ENCODE results near the gene UPF1. TPM values are rescaled to one million over a fixed set of nuclear protein-coding genes. Genes with fewer than 3 reads are reported as not detected.
A peak's percentile ranks its signal among the peaks of the same experiment; 100 is the strongest.
"Not testable (repeated sequence)": the region's sequence is repeated elsewhere in the genome, so short reads cannot be mapped to it uniquely, and the experiment has no call there.

Gene UPF1
- polyA plus RNA-seq, 3 donors, result 2.6 to 43.7 (median 3.2) TPM

DNA sequence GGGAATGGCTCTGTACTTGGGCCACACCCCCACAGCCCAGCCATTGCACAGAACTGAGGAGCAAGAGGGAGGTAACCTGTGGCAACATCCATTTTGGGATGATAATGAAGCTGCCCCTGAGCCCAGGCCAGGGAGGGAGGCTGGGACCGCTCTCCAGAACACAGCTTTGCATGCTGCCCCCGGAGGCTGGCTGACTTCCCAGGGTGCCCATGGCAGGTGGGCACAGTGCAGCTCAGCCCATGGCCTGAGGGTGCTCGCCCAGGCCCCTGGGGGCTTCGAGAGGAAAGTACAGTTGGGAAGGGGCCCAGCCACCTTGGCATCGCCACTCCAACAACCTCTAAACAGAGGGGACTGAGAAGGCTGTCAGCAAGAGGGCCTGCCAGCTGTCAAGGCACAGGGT is 81.7 kb downstream of the UPF1 start:
- Mint-ChIP-seq H3K4me1 (peaks cover 12% of the 10 kb centered on the region), H3K36me3 (peaks cover 28 to 88% of the 10 kb centered on the region in 2 donors), H3K9me3 (peaks cover 0 to 2% (median 0%) of the 10 kb centered on the region in 7 donors), H3K27ac (peak overlapping the region in 2 of 7 donors; percentile 15 to 75), H3K4me3 (no peak overlapping the region), H3K27me3 (ENCODE audit: low read depth in 3 of 3) (peaks cover 0 to 2% (median 0%) of the 10 kb centered on the region in 3 donors)
- H3K4me3 ChIP-seq (replicated peaks in 1 of 3; ENCODE audit: low read depth in 2 of 3, low read length in 3 of 3), result no peak overlapping the region
- H2AFZ ChIP-seq (ENCODE audit: insufficient read depth, low read depth, low read length, poor library complexity, severe bottlenecking), result no peak overlapping the region
- DNase-seq, result no peak
- no peak overlapping the region for H3K4me2 ChIP-seq (replicated peaks; ENCODE audit: extremely low read depth, low read length, poor library complexity, severe bottlenecking)
- no peak overlapping the region for H3K9ac ChIP-seq (ENCODE audit: insufficient read depth, low read length, poor library complexity, severe bottlenecking)
- H4K20me1 ChIP-seq (ENCODE audit: insufficient read depth, low read length), result peaks cover 62% of the 10 kb centered on the region
- TF ChIP-seq, protein P1, sequence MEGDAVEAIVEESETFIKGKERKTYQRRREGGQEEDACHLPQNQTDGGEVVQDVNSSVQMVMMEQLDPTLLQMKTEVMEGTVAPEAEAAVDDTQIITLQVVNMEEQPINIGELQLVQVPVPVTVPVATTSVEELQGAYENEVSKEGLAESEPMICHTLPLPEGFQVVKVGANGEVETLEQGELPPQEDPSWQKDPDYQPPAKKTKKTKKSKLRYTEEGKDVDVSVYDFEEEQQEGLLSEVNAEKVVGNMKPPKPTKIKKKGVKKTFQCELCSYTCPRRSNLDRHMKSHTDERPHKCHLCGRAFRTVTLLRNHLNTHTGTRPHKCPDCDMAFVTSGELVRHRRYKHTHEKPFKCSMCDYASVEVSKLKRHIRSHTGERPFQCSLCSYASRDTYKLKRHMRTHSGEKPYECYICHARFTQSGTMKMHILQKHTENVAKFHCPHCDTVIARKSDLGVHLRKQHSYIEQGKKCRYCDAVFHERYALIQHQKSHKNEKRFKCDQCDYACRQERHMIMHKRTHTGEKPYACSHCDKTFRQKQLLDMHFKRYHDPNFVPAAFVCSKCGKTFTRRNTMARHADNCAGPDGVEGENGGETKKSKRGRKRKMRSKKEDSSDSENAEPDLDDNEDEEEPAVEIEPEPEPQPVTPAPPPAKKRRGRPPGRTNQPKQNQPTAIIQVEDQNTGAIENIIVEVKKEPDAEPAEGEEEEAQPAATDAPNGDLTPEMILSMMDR (IDR thresholded peaks at IDR 0.05), result no peak
- H3K79me2 ChIP-seq (ENCODE audit: insufficient read depth, low read length), result peaks cover 74% of the 10 kb centered on the region
- H3K9me3 ChIP-seq (replicated peaks in 1 of 2; ENCODE audit: control insufficient read depth in 1 of 2, insufficient read depth in 1 of 2, low read length in 2 of 2), result no peaks in the 10 kb centered on the region
- H3K27ac ChIP-seq (ENCODE audit: low read depth in 1 of 2, low read length in 2 of 2), result no peak overlapping the region
- H3K27me3 ChIP-seq (ENCODE audit: control insufficient read depth in 2 of 2, insufficient read depth in 2 of 2, low read length in 2 of 2), result no peaks in the 10 kb centered on the region
- intact Hi-C loops (cut with micrococcal nuclease), result no loop called here
- peaks cover 8 to 13% of the 10 kb centered on the region in 2 donors for H3K4me1 ChIP-seq (ENCODE audit: control insufficient read depth in 1 of 2, insufficient read depth in 2 of 2, low read length in 2 of 2)
- WGBS (ENCODE audit: insufficient coverage), result 100% methylated on average over 5 of the region's 5 CpGs
- H3K36me3 ChIP-seq (replicated peaks in 1 of 2; ENCODE audit: control insufficient read depth in 1 of 2, insufficient read depth in 2 of 2, low read length in 2 of 2), result peaks cover 52 to 69% of the 10 kb centered on the region in 2 donors

DNA sequence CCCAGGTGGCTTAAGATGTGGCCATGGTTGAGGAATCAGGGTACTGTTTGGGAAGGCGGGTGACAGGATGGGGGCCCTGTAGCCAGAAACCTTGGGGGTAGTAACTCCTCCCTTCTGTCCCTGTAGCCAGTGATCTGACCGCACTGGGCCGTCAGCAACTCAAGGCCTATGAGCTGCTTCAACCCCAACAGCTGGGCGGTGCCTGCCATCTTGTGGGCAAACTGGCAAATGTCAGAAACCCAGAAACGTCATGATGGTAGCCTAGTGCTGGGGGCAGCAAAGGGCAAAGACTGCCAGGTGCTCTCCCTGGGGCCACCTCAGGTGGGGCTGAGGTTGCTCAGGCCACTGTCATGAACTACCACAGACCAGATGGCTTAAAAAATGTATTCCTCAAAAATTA is 83.9 kb downstream of the UPF1 start:
- Histone ChIP-seq H3K27ac (ENCODE audit: low read depth in 1 of 2, low read length in 2 of 2) (peak overlapping the region in 1 of 2 donors; percentile 56), H3K4me3 (replicated peaks in 1 of 3; ENCODE audit: low read depth in 2 of 3, low read length in 3 of 3) (no peak overlapping the region), H3K27me3 (ENCODE audit: control insufficient read depth in 2 of 2, insufficient read depth in 2 of 2, low read length in 2 of 2) (no peaks in the 10 kb centered on the region), H3K36me3 (replicated peaks in 1 of 2; ENCODE audit: control insufficient read depth in 1 of 2, insufficient read depth in 2 of 2, low read length in 2 of 2) (peaks cover 34 to 49% of the 10 kb centered on the region in 2 donors), H3K4me2 (replicated peaks; ENCODE audit: extremely low read depth, low read length, poor library complexity, severe bottlenecking) (no peak overlapping the region), H4K20me1 (ENCODE audit: insufficient read depth, low read length) (peaks cover 55% of the 10 kb centered on the region), H3K79me2 (ENCODE audit: insufficient read depth, low read length) (peaks cover 90% of the 10 kb centered on the region), H2AFZ (ENCODE audit: insufficient read depth, low read depth, low read length, poor library complexity, severe bottlenecking) (no peak overlapping the region), H3K9me3 (replicated peaks in 1 of 2; ENCODE audit: control insufficient read depth in 1 of 2, insufficient read depth in 1 of 2, low read length in 2 of 2) (no peaks in the 10 kb centered on the region), H3K4me1 (ENCODE audit: control insufficient read depth in 1 of 2, insufficient read depth in 2 of 2, low read length in 2 of 2) (peaks cover 21 to 24% of the 10 kb centered on the region in 2 donors), H3K9ac (ENCODE audit: insufficient read depth, low read length, poor library complexity, severe bottlenecking) (no peak overlapping the region)
- intact Hi-C loops (cut with micrococcal nuclease), result loop anchor here in 1 of 2 donors (5.0 kb wide), 2 partner anchors 393 to 1498 kb away; partner anchors contain the start of gene ELL
- Mint-ChIP-seq H3K9me3 (peaks cover 0 to 2% (median 0%) of the 10 kb centered on the region in 7 donors), H3K4me3 (no peak overlapping the region), H3K27ac (peak overlapping the region in 3 of 7 donors; percentile 46 to 80 (median 53)), H3K27me3 (ENCODE audit: low read depth in 3 of 3) (peaks cover 0 to 2% (median 0%) of the 10 kb centered on the region in 3 donors), H3K36me3 (peaks cover 24 to 68% of the 10 kb centered on the region in 2 donors), H3K4me1 (peaks cover 24% of the 10 kb centered on the region)
- WGBS (ENCODE audit: insufficient coverage), result 49% methylated on average over 3 of the region's 5 CpGs
- TF ChIP-seq, protein P1 (IDR thresholded peaks at IDR 0.05), result peak; percentile 38
- DNase-seq, result peak; percentile 15 to 31 (median 21)

DNA sequence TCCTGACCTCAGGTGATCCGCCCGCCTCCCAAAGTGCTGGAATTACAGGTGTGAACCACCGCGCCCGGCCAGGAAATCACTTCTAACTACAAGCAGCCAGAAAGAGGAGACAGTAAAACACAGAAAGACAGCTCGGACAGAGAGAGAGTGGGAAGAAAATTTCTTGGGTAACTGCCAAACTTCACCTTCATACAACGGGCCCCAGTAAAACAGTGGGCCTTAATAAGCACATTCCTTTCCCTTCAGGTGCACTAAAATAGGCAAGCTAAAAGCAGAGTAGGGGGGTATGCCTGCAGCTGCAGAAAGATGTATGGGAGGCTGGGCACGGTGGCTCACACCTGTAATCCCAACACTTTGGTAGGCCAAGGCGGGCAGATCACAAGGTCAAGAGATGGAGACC is 85.8 kb downstream of the UPF1 start:
- not testable (repeated sequence) for DNase-seq; H3K27me3 Mint-ChIP-seq (ENCODE audit: low read depth in 3 of 3); H3K9ac ChIP-seq (ENCODE audit: insufficient read depth, low read length, poor library complexity, severe bottlenecking); H3K4me3 Mint-ChIP-seq; H2AFZ ChIP-seq (ENCODE audit: insufficient read depth, low read depth, low read length, poor library complexity, severe bottlenecking); H3K27me3 ChIP-seq (ENCODE audit: control insufficient read depth in 2 of 2, insufficient read depth in 2 of 2, low read length in 2 of 2); H3K9me3 ChIP-seq (replicated peaks in 1 of 2; ENCODE audit: control insufficient read depth in 1 of 2, insufficient read depth in 1 of 2, low read length in 2 of 2); H3K27ac ChIP-seq (ENCODE audit: low read depth in 1 of 2, low read length in 2 of 2); H3K9me3 Mint-ChIP-seq; H3K4me2 ChIP-seq (replicated peaks; ENCODE audit: extremely low read depth, low read length, poor library complexity, severe bottlenecking)
- WGBS (ENCODE audit: insufficient coverage), result 100% methylated on average over 2 of the region's 9 CpGs
- intact Hi-C loops (cut with micrococcal nuclease), result loop anchor here in 1 of 2 donors (1.0 to 5.0 kb wide), 3 partner anchors 70 to 1500 kb away; partner anchors contain the start of gene ELL
- peak overlapping the region in 1 of 3 experiments; percentile 98 for H3K4me3 ChIP-seq (replicated peaks in 1 of 3; ENCODE audit: low read depth in 2 of 3, low read length in 3 of 3)
- peaks cover 26% of the 10 kb centered on the region for H3K4me1 Mint-ChIP-seq
- H3K4me1 ChIP-seq (ENCODE audit: control insufficient read depth in 1 of 2, insufficient read depth in 2 of 2, low read length in 2 of 2), result peaks cover 21 to 26% of the 10 kb centered on the region in 2 donors
- peaks cover 54% of the 10 kb centered on the region for H4K20me1 ChIP-seq (ENCODE audit: insufficient read depth, low read length)
- H3K79me2 ChIP-seq (ENCODE audit: insufficient read depth, low read length), result peaks cover 89% of the 10 kb centered on the region
- peaks cover 32 to 66% of the 10 kb centered on the region in 2 donors for H3K36me3 Mint-ChIP-seq
- peaks cover 37 to 47% of the 10 kb centered on the region in 2 donors for H3K36me3 ChIP-seq (replicated peaks in 1 of 2; ENCODE audit: control insufficient read depth in 1 of 2, insufficient read depth in 2 of 2, low read length in 2 of 2)
- peak overlapping the region in 6 of 7 donors; percentile 55 to 96 (median 73) for H3K27ac Mint-ChIP-seq

Data from CD14-positive monocyte (primary cell).